Activated CD4-positive, CD25-positive, alpha-beta regulatory T cell treated with anti-CD3 and anti-CD28 coated beads, Interleukin-2, amount 50 U/mL, for 24 hours (primary cell): Measurements from ENCODE around the gene SF3B5.
"Not testable (repeated sequence)": the region's sequence is repeated elsewhere in the genome, so short reads cannot be mapped to it uniquely, and the experiment has no call there.

Experiments
- ATAC-seq, 2 donors: fragments of 150-1000 bp; cut with Tn5 transposase; one replicate each; pipeline ENCODE4 v1.10.0; 2021; ENCODE audit warnings: mild to moderate bottlenecking in 1 of 2, moderate library complexity in 1 of 2

Gene SF3B5

DNA sequence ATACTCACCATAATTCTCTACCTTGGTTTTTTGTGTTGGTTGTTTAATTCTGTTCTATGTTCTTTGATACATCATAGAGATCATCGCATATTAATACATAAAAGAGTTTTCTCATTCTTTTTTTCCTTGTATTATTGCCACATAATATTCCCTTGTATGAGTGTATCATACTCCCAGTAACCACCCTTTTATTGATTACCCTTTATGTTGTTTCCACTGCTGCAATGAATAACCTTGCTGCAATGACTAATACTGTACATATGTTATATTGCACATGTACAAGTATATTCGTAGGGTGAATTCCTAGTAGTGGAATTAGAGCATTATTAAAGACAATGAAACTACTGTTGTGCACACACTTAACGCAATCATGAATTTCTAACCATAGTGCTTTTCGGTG is 9.1 kb upstream of the SF3B5 start:
- ATAC-seq, result no peak

DNA sequence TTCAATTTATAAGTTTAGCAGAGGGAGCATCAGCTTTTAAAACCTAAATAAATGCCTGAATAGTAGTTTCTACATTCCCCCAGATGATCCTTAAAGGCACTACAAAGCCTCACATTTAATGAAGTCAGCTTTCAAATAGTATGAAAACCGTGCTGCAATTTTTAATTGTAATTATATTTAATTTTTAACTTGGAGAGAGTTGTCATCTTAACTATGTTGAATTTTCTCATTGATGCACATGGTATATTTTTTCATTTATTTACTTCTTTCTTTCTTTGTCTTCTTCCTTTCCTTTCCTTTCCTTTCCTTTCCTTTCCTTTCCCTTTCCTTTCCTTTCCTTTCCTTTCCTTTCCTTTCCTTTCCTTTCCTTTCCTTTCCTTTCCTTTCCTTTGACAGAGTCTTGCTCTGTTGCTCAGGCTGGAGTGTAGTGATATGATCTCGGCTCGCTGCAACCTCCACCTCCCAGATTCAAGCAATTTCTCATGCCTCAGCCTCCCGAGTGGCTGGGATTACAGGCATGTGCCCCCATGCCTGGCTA is 7.7 kb upstream of the SF3B5 start:
- ATAC-seq, result no peak

DNA sequence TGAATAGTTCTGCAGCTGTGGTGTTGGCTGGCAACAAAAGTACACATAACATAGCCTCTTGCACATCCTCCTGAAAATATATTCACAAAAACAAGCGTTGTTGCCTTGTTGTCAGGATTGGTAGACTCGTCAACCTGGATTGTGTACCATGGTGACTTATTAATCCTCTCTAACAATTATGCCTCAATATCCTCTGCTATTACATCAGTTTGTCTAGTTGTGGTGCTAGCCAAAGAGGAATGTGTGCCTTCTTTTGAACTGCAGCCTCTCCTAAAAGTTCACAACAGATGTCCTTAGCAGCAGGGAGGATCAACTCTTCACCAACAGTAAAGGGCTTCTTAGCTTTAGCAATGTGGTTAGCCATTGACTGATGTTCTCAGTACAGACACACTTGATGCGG is 3.6 kb upstream of the SF3B5 start:
- ATAC-seq, result no peak

DNA sequence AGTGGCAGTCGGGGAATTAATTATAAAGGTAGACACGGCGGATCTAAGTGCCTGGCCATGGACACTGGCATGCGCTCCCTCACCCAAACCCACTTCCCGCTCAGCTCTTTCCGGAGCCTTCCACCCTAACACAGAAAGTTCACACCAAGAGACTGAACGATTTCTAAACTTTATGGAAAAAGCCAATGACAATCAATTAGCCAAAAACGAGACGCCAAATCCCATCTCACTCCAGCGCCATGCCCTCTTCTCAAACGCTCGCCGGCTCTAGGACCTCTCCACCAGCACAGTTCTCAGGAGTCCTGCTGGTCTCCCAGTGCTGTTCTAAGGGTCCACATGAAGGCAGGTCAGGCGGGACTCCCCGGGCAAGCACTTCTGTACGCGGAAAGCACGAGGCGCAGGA is 641 bp downstream of the SF3B5 start:
- ATAC-seq, result peak in 1 of 2 donors; percentile 0

DNA sequence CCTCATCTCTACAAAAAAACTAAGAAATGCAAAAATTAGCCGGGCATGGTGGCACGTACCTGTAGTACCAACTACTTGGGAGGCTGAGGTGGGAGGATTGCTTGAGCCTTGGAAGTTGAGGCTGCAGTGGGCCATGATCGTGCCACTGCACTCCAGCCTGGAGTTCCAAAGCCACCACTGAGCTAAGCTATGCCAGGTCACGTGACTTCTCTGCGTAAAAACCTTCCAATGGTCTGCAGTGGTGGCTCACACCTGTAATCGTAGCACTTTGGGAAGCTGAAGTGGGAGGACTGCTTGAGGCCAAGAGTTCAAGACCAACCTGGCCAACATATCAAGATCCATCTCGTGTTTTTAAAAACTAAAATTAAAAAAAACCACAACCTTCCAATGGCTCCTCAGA is 1.7 kb downstream of the SF3B5 start:
- no peak for ATAC-seq

DNA sequence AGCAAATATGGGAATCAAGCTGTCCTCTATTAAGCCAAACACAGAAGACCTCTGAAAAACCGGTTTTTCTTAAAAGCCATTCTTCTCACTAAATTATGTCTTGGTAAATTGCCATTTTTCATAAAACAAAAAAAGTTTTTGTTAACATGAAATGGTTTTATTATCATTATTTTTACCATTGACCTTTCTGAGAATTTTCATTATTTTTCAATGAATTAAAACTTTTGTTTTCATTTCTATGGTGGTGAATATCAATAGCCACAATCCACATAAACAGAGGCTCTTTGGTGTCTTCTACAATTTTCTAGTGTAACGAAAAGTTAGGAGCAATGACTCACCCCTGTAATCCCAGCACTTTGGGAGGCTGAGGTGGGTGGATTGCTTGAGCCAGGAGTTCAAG is 2.1 kb downstream of the SF3B5 start:
- no peak for ATAC-seq

DNA sequence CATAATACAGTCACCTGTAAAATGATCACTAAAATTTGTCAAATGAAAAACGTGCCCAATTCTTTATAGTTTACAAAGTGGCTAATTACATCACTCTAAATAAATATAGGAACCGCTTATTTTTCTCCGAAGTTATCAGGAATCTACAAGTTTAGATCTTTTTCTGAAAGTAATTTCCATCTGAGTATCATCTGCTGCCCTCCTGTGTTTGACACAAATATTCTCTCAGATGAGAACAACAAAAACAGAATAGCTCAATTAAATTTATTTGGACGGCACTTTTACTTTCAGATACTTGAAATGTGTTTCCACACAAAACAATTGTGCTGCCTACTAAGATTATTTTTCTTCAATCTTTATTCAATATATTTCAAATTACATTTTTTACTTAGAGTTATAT is 5.0 kb downstream of the SF3B5 start:
- ATAC-seq, result no peak

DNA sequence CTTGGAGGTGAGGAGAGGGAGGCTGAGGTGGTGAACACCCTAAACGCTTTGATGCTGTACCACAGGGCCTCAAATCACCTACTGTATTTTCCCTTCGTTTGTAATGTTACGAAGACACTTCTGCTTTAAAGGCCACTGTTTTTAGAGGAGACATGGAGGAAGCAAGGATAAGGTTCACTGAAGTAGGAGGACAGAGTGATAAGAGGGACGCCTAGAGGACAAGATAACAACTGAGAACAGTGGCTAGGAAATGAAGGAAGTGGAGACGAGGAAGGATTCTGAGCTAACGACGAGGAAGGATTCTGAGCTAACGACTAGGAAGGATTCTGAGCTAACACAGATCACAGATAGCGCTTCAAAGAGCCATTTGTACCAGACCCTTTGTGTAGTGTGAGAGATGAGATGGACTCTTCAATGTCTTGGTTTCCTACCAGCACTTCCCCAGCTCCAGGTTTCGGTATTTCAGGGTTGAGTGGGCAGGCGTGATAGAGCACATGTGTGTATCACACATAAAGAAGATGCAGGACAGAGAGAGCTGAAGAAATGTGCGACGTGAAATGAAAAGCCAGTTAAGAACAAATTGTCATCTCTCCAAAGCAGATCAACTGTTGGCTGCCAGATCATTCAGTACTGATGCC is 7.5 kb downstream of the SF3B5 start:
- no peak for ATAC-seq

DNA sequence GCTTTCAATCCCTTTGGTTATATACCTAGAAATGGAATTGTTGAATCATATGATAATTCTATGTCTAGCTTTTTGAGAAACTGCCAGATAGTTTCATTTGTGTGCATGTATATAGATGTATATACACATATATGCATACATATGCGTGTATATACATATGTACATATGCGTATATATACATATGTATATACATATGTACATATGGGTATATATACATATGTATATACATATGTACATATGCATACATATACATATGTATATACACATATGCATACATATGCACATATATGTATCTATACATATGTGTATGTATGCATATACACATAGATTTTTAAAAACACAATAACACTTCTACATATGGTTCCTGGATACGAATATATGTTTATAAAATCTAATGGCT is 8.4 kb downstream of the SF3B5 start:
- ATAC-seq, result no peak

DNA sequence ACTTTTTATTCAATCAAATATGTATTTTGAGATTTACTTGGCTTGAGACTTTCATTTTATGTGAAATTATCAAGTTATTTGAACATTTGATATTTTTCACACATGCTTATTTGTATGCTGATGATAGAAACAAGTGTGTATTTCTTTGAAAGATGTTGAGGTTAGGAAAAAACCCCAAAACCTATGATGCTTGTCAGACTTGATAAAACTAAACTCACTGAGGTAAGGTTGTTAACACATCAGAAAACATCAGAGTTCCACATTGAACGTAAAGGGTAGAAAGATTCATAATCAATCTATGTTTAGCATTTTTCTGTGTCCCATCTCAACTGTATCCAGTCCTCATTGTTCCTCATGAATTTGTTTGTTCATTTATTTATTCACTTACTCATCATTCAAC is 12.2 kb downstream of the SF3B5 start:
- no peak for ATAC-seq

DNA sequence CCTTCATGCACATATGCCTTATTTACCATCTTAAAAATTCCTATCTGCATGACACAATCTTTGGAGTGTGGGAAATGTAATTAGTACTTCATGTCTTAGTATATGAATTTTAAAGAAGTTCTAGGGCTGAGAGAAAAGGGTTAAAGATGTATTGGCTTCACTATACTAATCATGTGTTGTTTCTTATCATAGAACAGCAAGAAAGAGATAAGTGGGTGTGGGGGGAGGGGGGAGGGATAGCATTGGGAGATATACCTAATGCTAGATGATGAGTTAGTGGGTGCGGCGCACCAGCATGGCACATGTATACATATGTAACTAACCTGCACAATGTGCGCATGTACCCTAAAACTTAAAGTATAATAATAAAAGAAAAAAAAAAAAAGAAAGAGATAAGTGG is 13.0 kb downstream of the SF3B5 start:
- not testable (repeated sequence) for ATAC-seq

DNA sequence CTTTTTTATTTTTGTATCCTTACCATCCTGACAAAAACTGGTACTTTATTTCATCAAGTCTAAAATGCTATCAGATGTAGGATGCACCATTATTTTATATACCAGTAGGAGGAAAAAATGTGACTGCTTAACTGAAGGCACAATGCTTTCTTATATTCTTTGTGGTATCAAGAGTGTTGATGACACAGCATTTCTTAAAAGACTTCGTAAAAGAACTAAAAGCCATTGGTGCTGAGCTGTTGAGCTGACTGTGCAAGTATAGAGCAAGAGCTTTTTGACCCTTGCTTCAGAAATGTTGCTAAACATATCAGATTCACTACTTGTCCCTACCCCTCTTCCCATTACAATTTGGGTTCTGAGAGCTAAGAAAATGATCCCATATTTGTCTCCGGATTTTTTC is 17.5 kb downstream of the SF3B5 start:
- ATAC-seq, result no peak

DNA sequence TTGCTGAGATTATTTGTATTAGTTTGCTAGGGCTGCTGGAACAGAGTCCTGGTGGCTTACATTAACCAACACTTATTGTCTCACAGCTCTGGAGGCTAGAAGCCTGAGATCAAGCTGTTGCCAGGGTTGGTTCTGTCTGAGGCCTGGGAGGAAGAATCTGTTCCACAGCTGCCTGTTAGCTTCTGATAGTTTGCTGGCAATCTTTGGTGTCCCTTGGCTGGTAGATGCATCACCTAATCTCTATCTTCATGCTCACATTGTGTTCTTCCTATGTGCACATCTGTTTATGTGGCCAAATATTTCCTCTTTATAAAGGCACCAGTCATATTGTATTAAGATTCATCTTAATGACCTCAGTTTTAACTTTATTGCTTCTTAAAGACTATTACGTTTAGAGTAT is 19.5 kb downstream of the SF3B5 start:
- no peak for ATAC-seq

DNA sequence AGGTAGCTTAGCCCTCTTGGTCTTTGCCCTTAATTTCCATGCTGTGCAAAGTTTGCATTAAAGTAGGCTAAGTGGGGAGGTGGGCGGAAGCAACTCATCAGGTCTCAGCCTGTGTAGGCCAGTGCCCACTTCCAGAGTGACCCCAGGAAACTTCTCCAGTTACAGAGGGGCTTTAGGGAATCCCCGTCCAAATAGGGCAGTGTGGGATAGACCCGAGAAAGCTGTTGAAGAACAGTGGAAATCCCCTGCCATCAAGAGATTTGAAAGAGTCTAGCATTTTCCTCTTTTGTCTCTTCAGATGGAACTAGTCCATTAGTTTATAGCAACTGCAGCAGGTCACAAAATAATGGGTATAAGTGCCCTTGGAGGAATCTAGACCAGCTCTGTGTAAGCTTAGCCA is 20.2 kb downstream of the SF3B5 start:
- ATAC-seq, result no peak

DNA sequence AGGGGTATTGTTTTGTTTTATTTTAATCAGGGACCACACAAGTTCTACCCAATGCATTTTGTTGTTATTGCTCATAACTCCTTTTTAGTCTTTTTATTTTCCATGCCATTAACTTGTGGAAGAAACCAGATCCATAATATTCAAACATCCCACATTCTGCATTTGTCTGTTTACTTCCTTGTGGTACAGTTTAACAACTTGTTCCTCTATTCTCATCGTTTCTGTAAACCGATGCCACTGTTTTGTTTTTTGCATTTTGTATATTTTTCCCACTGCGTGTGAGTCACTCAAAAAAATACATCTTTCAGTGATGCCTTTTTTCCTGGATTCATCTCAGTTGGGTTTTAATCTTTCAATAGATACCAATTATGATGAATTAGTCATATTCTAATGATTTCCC is 22.3 kb downstream of the SF3B5 start:
- ATAC-seq, result no peak

DNA sequence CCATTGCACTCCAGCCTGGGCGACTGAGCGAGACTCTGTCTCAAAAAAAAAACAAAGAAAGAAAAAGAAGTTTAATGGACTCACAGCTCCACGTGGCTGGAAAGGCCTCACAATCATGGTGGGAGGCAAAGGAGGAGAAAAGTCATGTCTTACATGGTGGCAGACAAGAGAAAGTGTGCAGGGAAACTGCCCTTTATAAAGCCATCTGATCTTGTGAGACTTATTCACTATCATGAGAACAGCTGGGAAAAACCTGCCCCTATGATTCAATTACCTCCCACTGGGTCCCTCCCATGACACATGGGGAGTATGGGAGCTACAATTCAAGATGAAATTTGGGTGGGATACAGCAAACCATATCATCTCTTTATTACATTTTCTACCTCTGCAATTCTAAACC is 25.9 kb downstream of the SF3B5 start:
- no peak for ATAC-seq

DNA sequence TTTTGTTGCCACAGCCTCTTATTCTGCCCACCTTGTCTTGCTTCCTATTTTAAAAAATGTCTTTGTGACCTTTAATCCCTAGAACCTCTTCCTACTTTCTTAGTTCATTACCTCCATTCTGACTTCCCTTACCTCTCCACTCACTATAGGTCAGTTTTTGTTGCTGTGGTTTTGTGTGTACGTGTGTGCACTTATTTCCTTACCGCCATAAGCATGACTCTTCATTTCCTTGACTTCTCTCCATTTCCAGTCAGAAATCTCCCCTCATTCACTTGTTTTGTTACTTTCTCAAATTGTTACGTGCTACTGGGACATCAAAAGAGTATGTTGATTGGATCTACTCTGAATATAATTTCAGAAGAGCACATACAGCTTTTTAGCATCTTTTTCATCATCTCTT is 26.6 kb downstream of the SF3B5 start:
- no peak for ATAC-seq

DNA sequence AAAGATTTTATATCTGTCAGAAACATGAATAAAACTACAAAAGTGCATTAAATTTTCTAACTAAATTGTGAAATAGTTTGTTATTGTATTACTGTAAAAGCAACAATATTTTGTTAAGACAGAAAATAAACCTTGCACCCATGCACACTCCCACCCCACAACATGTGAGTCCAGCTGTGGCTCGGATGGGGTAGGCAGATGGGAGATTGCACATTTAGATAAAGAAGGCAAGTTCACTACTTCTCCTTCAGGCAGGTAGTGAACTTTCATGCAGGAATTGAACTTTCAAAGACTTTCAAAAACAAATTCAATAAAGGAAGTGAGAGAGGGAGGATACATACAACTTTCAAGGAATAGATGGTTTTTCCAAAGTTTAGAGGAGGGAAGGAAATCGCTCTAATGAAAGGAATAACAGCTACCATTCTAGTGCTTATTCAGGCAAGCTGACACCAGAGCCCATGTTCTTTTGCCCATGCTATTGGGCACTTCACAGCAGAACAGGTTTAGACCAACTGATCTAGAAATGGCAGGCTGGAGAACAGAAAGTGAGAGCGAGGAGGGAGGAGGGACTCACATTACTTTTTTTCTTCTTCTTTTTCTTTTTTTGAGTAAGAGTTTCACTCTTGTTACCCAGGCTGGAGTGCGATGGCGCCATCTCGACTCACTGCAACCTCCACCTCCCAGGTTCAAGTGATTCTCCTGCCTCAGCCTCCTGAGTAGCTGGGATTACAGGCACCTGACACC is 28.5 kb downstream of the SF3B5 start:
- no peak for ATAC-seq

DNA sequence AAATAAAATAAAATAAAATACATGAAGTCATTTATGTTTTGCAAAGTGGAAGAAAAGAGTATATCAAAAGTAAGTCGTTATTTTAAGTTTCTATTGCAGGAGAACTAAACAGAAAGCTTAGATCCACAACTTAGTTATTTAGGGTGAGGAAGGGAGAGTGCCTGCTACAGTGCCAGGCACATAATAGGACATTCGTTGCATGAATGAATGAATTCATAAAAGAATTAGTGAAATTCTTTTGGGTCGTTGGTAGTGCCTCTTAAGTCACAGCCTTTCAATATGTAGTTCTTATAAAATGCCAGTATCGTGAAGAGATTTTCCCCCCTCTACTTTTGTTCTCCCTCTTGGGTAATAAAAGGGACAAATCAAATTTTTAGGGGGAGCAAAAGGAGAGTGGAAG is 29.1 kb downstream of the SF3B5 start:
- ATAC-seq, result no peak

DNA sequence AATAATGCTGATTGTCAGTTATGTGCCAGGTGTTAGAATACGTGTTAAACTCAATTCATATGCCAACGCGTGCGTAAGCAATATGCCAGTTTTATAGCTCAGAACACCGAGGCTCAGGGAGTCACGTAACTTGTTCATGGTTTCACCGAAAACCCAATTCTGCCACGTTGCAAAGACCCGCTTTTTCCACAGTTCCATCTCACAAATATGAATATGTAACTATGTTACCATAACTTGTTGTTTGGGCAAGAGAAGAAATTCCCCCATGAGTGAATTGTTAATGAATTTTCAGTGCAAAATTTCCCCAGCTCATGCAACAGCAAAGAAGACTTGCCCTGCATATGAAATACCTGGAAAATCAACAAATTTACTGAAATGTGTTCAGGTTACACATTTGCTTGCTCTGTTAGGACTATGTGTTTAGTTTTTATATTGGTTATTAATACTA is 30.1 kb downstream of the SF3B5 start:
- ATAC-seq, result no peak

DNA sequence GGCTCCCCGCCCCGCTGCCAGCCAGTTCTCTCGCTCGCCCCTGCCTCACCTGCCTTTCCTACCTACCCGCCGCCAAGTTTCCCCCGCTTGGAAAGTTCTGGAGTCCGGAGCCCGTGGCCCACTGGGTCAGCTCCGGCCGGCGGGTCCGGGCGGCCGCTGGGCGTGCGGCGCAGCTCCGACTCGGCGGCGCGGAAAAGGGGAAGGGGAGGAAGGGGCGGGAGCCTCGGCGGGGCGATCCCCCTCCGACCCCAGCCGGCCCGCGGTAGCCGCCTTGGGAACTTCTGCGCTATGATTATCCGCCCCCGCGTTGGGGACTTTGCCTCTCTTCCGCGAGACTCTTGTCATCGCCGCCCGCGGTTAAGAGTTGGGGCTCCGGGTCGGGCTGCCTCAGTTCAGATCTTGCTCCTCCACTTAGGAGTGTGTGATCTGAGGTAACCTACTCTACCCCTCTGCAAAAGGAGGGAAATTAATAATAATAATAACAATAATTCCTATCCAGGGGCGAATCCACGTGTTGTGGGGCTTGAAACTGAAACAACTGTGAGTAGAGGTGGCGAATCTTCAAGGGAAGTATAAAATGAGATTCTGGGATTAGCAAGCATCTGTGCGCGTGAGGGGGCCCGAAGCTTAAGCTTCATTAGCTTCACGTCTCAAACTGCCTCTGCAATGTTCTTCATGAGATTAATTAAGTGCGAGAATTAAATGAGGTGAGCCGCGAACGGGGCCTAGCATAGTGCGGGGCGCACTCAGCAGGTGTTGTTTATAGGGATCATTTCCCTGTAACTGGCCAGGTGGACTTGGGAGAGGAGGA is 30.8 kb downstream of the SF3B5 start:
- peak; percentile 40 to 51 for ATAC-seq

DNA sequence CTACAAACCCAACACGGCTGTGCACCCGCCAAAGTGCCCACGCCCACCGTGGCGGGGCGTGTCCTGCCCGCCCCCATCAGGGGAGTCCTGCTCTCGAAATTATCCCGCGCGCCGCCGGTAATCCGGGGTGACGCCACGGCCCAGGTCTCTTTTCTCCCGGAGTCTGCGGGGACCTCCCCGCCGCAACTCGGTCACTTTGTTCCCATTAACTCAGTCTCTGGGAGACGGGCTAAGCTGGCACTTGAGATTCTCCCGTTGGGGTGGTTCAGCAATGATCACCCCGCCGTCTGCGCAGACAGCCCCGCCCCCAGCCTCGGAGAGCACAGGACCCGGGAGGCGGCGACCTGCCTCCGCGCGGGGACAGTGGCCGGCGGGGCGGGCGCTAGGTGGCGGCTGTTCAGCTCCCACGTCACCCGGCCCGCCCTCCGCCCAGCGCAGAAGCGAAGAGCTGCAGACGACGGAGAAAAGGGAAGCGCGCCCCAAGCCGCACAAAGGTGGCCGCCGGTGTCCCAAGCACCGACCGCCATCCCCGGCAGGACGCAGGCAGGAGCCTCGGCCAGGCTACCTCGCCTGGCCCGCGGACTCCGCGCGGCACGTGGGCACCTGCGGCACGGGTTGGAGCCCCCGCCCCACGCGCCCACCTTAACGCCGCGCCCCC is 31.5 kb downstream of the SF3B5 start:
- ATAC-seq, result peak; percentile 93 to 94

DNA sequence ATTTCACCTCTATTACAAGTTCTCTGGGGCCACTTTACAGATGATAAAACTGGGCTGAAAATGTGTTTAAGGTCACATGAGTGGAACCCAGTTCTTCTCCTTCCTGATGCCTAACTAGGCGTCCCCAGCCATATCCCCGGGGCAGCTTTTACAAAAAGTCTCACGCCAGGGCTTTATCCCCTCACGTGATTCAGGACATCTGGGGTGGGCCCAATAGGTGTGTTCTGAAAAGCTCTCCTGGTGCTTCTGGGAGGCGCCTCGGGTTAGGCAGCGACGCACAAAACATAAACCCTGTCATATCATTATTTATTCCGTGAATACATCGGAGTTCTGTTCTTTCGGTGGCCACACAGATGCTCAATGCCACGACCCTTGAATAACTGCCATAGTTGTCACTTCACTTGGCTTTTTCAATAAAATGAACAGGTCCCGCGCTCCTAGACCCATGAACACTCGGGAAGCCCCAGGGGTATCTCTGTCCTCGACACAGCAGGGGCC is 32.1 kb downstream of the SF3B5 start:
- ATAC-seq, result no peak
